Thyroid gland (tissue), 4 donors: ENCODE results near the gene CDH23.

Experiments used
- POLR2A ChIP-seq, 2 donors: fragments of 450-650 bp; IDR thresholded peaks; one replicate each; pipeline ENCODE4 v1.6.1; 2017; ENCODE audit warnings: antibody characterized with exemption in 2 of 2, mild to moderate bottlenecking in 2 of 2, moderate library complexity in 1 of 2
- TF ChIP-seq, protein P1 (sequence below), 6 experiments: fragments of 200-600 bp in 3 of 6; fragments of 450-650 bp in 3 of 6; sonication (generic) in 3 of 6; IDR thresholded peaks; one replicate each; pipeline ENCODE4 v1.5.1; 2016 to 2019; ENCODE audit warnings: antibody characterized with exemption in 6 of 6, mild to moderate bottlenecking in 2 of 6, inconsistent platforms in 1 of 6, moderate library complexity in 1 of 6

DNA sequence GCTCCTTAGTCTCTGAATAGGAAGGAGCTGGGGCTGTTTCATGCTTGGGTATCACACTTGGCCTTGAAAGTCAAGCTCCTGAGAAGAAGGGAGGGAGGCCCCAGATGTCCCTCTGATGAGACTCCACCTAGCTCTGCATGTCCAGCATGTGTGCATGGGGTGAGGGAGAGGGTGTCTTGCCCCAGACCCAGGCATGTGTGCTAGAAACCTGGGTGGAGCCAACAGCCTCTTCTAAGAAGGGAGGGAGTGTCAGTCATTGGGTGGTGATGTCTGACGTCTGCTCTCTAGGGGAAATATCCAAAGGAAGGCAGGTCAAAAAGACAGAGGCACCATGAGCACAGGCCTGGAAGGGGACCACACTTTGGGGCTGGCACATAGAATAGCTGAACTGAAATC lies 159.0 kb downstream of the CDH23 start:
- TF ChIP-seq, protein P1, sequence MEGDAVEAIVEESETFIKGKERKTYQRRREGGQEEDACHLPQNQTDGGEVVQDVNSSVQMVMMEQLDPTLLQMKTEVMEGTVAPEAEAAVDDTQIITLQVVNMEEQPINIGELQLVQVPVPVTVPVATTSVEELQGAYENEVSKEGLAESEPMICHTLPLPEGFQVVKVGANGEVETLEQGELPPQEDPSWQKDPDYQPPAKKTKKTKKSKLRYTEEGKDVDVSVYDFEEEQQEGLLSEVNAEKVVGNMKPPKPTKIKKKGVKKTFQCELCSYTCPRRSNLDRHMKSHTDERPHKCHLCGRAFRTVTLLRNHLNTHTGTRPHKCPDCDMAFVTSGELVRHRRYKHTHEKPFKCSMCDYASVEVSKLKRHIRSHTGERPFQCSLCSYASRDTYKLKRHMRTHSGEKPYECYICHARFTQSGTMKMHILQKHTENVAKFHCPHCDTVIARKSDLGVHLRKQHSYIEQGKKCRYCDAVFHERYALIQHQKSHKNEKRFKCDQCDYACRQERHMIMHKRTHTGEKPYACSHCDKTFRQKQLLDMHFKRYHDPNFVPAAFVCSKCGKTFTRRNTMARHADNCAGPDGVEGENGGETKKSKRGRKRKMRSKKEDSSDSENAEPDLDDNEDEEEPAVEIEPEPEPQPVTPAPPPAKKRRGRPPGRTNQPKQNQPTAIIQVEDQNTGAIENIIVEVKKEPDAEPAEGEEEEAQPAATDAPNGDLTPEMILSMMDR (IDR thresholded peaks at IDR 0.05), result no peak
- TF ChIP-seq POLR2A (IDR thresholded peaks at IDR 0.05), result no peak
